Loucy (cell line): ENCODE data around the gene GJA3.

Experiments used
- H2AFZ ChIP-seq: fragments of 200-600 bp; sonication (generic); 2 replicates; pipeline ENCODE4 v1.6.0; 2016; ENCODE audit warnings: antibody characterized with exemption, mild to moderate bottlenecking, low read length, moderate library complexity
- H3F3A ChIP-seq: fragments of 200-600 bp; 2 replicates; pipeline ENCODE4 v1.6.0; 2016; ENCODE audit warnings: antibody characterized with exemption, low read depth, mild to moderate bottlenecking
- H3K27me3 ChIP-seq: fragments of 200-600 bp; sonication (generic); 2 replicates; pipeline ENCODE4 v1.6.1; 2014; ENCODE audit warnings: low read length, mild to moderate bottlenecking; ENCODE audit not compliant: insufficient read depth, poor library complexity, severe bottlenecking
- H3K36me3 ChIP-seq: fragments of 200-600 bp; sonication (generic); 2 replicates; pipeline ENCODE4 v1.6.1; 2016; ENCODE audit warnings: low read length; ENCODE audit not compliant: insufficient read depth
- H3K4me1 ChIP-seq: fragments of 200-600 bp; sonication (generic); 2 replicates; pipeline ENCODE4 v1.5.1; 2014; ENCODE audit warnings: low read length, mild to moderate bottlenecking; ENCODE audit not compliant: insufficient read depth, poor library complexity, severe bottlenecking
- H3K4me2 ChIP-seq: fragments of 200-600 bp; sonication (generic); 2 replicates; pipeline ENCODE4 v1.6.0; 2014; ENCODE audit warnings: antibody characterized with exemption, low read length, low read depth, mild to moderate bottlenecking; ENCODE audit not compliant: poor library complexity, severe bottlenecking
- H3K4me3 ChIP-seq: fragments of 200-600 bp; sonication (generic); 2 replicates; pipeline ENCODE4 v1.5.1; 2014; ENCODE audit warnings: low read length, mild to moderate bottlenecking, mixed read lengths; ENCODE audit not compliant: poor library complexity, severe bottlenecking
- H3K79me2 ChIP-seq: fragments of 200-600 bp; sonication (generic); 2 replicates; pipeline ENCODE4 v1.6.1; 2014; ENCODE audit warnings: low read length; ENCODE audit not compliant: insufficient read depth
- H3K9ac ChIP-seq: fragments of 200-600 bp; sonication (generic); 2 replicates; pipeline ENCODE4 v1.6.0; 2014; ENCODE audit warnings: mild to moderate bottlenecking, low read depth, low read length, moderate library complexity; ENCODE audit not compliant: poor library complexity, severe bottlenecking
- H3K9me2 ChIP-seq: fragments of 200-600 bp; sonication (generic); replicated peaks from 2 replicates; pipeline ENCODE4 v1.6.1; 2016; ENCODE audit warnings: low read depth, low read length, mixed read lengths
- H3K9me3 ChIP-seq: fragments of 200-600 bp; sonication (generic); 2 replicates; pipeline ENCODE4 v1.6.1; 2014; ENCODE audit warnings: mild to moderate bottlenecking, antibody characterized with exemption, low read length, low read depth; ENCODE audit not compliant: insufficient read depth
- H4K20me1 ChIP-seq: fragments of 200-600 bp; sonication (generic); 2 replicates; pipeline ENCODE4 v1.6.0; 2014; ENCODE audit warnings: antibody characterized with exemption, low read length, mild to moderate bottlenecking; ENCODE audit not compliant: insufficient read depth, poor library complexity, severe bottlenecking
- CTCF ChIP-seq: fragments of 200-600 bp; sonication (generic); conservative IDR thresholded peaks from 2 replicates; pipeline ENCODE4 v1.5.1; 2014; ENCODE audit warnings: mild to moderate bottlenecking, antibody characterized with exemption, low read length
- EZH2phosphoT487 ChIP-seq: fragments of 200-600 bp; IDR thresholded peaks from 2 replicates; pipeline ENCODE4 v1.6.1; 2018; ENCODE audit warnings: antibody characterized with exemption, mild to moderate bottlenecking, moderate library complexity, borderline replicate concordance

The GJA3 gene

GRCh38 chr13:20195801-20196200 lies 34.9 kb upstream of the GJA3 start:
- no peaks in the 10 kb centered on the region for H3F3A ChIP-seq
- no peaks in the 10 kb centered on the region for H3K27me3 ChIP-seq
- H3K4me2 ChIP-seq, result no peak overlapping the region
- no peak overlapping the region for H3K9ac ChIP-seq
- H3K9me2 ChIP-seq, result no peaks in the 10 kb centered on the region
- TF ChIP-seq EZH2phosphoT487 (no peak), CTCF (no peak)
- H4K20me1 ChIP-seq, result no peaks in the 10 kb centered on the region
- H3K9me3 ChIP-seq, result no peaks in the 10 kb centered on the region
- H3K79me2 ChIP-seq, result no peaks in the 10 kb centered on the region
- H3K36me3 ChIP-seq, result no peaks in the 10 kb centered on the region
- H3K4me1 ChIP-seq, result no peaks in the 10 kb centered on the region
- no peak overlapping the region for H3K4me3 ChIP-seq
- H2AFZ ChIP-seq, result no peak overlapping the region

- Histone ChIP-seq H3K4me1 (no peaks in the 10 kb centered on the region), H2AFZ (peak overlapping the region; percentile 76), H3K79me2 (no peaks in the 10 kb centered on the region), H3F3A (no peaks in the 10 kb centered on the region), H3K36me3 (no peaks in the 10 kb centered on the region), H3K9ac (no peak overlapping the region), H3K27me3 (no peaks in the 10 kb centered on the region), H4K20me1 (no peaks in the 10 kb centered on the region), H3K4me2 (peak overlapping the region; percentile 49), H3K4me3 (peak overlapping the region; percentile 46), H3K9me2 (no peaks in the 10 kb centered on the region), H3K9me3 (no peaks in the 10 kb centered on the region)
- TF ChIP-seq EZH2phosphoT487 (no peak), CTCF (no peak)
Observed at GRCh38 chr13:20193907-20194631, 33.2 kb upstream of the GJA3 start.

- H3K4me1 ChIP-seq, result no peaks in the 10 kb centered on the region
- H3K9ac ChIP-seq, result no peak overlapping the region
- H3K4me2 ChIP-seq, result peak overlapping the region; percentile 49
- no peaks in the 10 kb centered on the region for H3K9me3 ChIP-seq
- H3K4me3 ChIP-seq, result peak overlapping the region; percentile 46
- no peaks in the 10 kb centered on the region for H3K27me3 ChIP-seq
- H2AFZ ChIP-seq, result peak overlapping the region; percentile 76
- H3K36me3 ChIP-seq, result no peaks in the 10 kb centered on the region
- no peaks in the 10 kb centered on the region for H4K20me1 ChIP-seq
- no peaks in the 10 kb centered on the region for H3F3A ChIP-seq
- TF ChIP-seq CTCF (no peak), EZH2phosphoT487 (no peak)
- no peaks in the 10 kb centered on the region for H3K9me2 ChIP-seq
- no peaks in the 10 kb centered on the region for H3K79me2 ChIP-seq
Observed at GRCh38 chr13:20193162-20193906, 32.5 kb upstream of the GJA3 start.
